ENCODE data around the gene SLC41A1. TPM values are rescaled to one million over a fixed set of nuclear protein-coding genes. Genes with fewer than 3 reads are reported as not detected.

The SLC41A1 gene
- total RNA-seq: 36.4 and 39.6 TPM in 2 replicates

GRCh38 chr1:205812878-205813754 is at the start of gene SLC41A1:
TSS of gene SLC41A1 (minus strand) at chr1:205813198. CDS start at chr1:205810441, 2,757 bp downstream.

GRCh38 chr1:205849619-205850355 is 36.8 kb upstream of the SLC41A1 start, which contains the start of gene PM20D1:
TSS of gene PM20D1 (minus strand) at chr1:205850132. CDS start at chr1:205850072, 60 bp downstream.

GRCh38 chr1:205775015-205775716 is 37.8 kb downstream of the SLC41A1 start, which contains the start of gene RAB29:
TSS of gene RAB29 (minus strand) at chr1:205775482. CDS start at chr1:205774956, 526 bp downstream.

GRCh38 chr1:205750138-205751035 is 62.6 kb downstream of the SLC41A1 start, which contains the start of gene NUCKS1:
TSS of gene NUCKS1 (minus strand) at chr1:205750182. CDS start at chr1:205749973, 209 bp downstream.

Other genes with a start within 250 kb of the SLC41A1 start
- 16.2 and 20.5 TPM in 2 replicates for gene ELK4, start 181.2 kb downstream of the SLC41A1 start, total RNA-seq
- 3.7 and 4.3 TPM in 2 replicates for gene SLC45A3, start 132.7 kb downstream of the SLC41A1 start, total RNA-seq
- gene NUCKS1, start 63.0 kb downstream of the SLC41A1 start, total RNA-seq: 92.4 and 143 TPM in 2 replicates
- gene RAB29, start 37.7 kb downstream of the SLC41A1 start, total RNA-seq: 29.3 and 32.3 TPM in 2 replicates
- not detected in 2 replicates for gene PM20D1, start 36.9 kb upstream of the SLC41A1 start, total RNA-seq
- gene SLC26A9, start 130.3 kb upstream of the SLC41A1 start, total RNA-seq: not detected in 2 replicates
- gene RAB7B, start 190.2 kb upstream of the SLC41A1 start, total RNA-seq: 2.4 and 6.5 TPM in 2 replicates
- not detected in 2 replicates for gene CTSE, start 210.7 kb upstream of the SLC41A1 start, total RNA-seq
- not detected in 2 replicates for gene RHEX, start 240.0 kb upstream of the SLC41A1 start, total RNA-seq